Endothelial cell of hepatic sinusoid (primary cell): ENCODE results near the gene OSGEP.

Experiments used
- in situ Hi-C: cut with HindIII; loops from 2 replicates; pipeline ENCODE4 v1.10.0; 2017; ENCODE audit warnings: low sequenced_read_pairs

OSGEP gene

GRCh38 chr14:20434701-20435581 lies 19.7 kb downstream of the OSGEP start:
- in situ Hi-C loops, result no loop called here

GRCh38 chr14:20429801-20430669 lies 24.6 kb downstream of the OSGEP start:
- in situ Hi-C loops, result loop anchor here (5.0 kb wide), 1 partner anchor 32 kb away; the partner anchor contains the start of gene PIP4P1

DNA sequence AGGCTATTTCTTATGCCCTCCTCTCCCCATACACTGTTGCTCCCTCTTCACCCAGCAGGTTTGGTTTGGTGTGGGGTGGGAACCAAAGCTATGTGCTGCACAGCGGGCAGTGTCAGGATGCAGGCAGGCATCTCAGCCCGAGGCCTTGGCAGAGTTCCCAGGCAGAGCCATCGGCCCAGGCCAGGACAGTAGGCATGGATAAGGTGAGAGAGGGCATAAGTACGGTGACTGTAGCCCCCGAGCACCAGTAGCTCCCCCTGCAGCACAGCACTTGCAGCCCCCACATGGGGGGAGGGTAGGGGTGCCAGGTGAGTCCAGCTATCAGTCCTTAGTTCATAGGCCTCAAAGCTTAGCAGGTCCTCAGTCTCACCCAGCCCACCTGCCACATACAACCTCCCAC lies 25.8 kb downstream of the OSGEP start:
- in situ Hi-C loops, result loop anchor here (5.0 kb wide), 1 partner anchor 33 kb away; the partner anchor contains the start of gene PIP4P1

DNA sequence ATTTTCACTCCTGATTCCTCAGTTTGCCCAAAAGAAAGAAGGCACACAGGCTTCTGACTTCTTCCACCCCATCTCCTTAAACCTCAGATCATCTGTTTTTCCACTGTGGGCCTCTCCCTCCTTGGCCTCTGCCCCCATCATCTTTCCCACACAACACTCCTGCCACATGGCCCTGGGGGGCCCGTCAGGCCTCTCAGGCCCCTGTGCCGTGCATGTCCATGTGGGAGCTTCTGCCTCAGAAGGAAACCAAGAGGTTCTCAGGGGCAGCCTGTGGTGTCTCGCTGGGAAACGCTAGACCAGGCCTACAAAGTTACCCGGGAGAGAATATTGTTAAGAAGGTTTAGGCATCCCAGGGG lies 26.6 kb downstream of the OSGEP start:
- in situ Hi-C loops, result loop anchor here (5.0 kb wide), 1 partner anchor 34 kb away; the partner anchor contains the start of gene PIP4P1

- in situ Hi-C loops, result loop anchor here (5.0 kb wide), 1 partner anchor 35 kb away; the partner anchor contains the start of gene PIP4P1
These were observed 27.2 kb downstream of the OSGEP start for GRCh38 chr14:20427231-20428009.

GRCh38 chr14:20424851-20425250 lies 29.8 kb downstream of the OSGEP start:
- in situ Hi-C loops, result loop anchor here (5.0 kb wide), 1 partner anchor 37 kb away; the partner anchor contains the start of gene PIP4P1

GRCh38 chr14:20422886-20423285 lies 31.7 kb downstream of the OSGEP start:
- in situ Hi-C loops, result no loop called here

DNA sequence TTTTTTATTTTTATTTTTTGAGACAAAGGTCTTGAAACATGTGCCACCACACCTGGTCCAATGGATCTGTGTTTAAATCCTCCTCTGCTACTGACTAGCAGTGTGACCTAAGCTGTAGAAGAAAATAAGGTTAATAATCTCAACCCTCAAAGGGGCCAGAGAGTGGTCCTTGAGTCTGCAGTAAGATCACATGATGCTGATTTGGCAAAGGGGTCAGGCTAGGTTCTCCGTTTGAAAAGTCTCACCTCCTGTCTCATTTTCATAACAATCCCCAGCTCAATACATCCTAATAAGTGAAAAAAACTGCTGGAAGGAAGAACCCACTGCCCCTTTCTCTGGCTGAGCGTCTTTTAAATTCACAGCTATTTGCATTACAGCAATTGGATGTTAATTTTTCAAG lies 33.3 kb downstream of the OSGEP start:
- in situ Hi-C loops, result no loop called here

DNA sequence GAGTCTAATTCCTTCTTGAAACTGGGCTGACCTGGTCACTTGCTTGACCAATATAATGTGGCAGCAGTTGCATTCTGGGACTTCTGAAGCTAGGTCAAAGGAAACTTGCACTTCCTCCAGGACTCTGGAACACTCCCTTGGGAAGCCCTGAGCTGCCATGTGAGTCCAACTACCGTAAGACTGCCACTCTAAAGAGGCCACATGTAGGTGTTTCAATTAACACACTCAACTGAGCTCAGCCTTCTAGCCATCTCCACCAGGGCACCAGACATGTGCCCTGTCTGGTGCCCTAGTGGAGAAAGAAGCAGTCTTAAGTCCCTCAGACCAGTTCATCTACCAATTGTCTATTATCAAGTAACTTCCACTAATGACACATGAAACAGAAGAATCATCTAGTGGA lies 35.2 kb downstream of the OSGEP start:
- in situ Hi-C loops, result no loop called here

- in situ Hi-C loops, result no loop called here
These were observed 36.1 kb downstream of the OSGEP start for GRCh38 chr14:20418501-20418909.

- in situ Hi-C loops, result no loop called here
These were observed 37.1 kb downstream of the OSGEP start for GRCh38 chr14:20417250-20418186.

GRCh38 chr14:20416223-20416622 lies 38.4 kb downstream of the OSGEP start:
- in situ Hi-C loops, result no loop called here

- in situ Hi-C loops, result no loop called here
These were observed 38.8 kb downstream of the OSGEP start for GRCh38 chr14:20415782-20416206.

GRCh38 chr14:20413744-20414082 lies 40.9 kb downstream of the OSGEP start:
- in situ Hi-C loops, result no loop called here

- in situ Hi-C loops, result no loop called here
These were observed 41.5 kb downstream of the OSGEP start, which contains the start of gene TEP1 for GRCh38 chr14:20412876-20413743. TSS of gene TEP1 (minus strand) at chr14:20413501. CDS start at chr14:20408439, 5,062 bp downstream.

DNA sequence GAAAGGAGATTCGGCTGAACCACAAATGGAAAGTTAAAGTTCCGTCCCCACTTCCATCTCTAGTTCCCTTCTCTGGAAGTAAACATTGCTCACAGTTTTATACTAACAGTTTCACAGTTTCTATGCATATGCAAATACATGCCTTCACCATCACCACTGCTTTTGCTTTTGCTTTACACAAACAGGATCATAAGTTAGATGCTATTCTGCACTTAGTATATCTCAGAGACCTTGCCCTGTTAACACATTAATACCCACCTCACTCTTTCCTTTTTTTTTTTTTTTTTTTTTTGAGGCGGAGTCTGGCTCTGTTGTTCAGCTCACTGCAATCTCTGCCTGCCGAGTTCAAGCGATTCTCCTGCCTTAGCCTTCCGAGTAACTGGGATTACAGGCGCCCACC lies 42.2 kb downstream of the OSGEP start:
- in situ Hi-C loops, result no loop called here

DNA sequence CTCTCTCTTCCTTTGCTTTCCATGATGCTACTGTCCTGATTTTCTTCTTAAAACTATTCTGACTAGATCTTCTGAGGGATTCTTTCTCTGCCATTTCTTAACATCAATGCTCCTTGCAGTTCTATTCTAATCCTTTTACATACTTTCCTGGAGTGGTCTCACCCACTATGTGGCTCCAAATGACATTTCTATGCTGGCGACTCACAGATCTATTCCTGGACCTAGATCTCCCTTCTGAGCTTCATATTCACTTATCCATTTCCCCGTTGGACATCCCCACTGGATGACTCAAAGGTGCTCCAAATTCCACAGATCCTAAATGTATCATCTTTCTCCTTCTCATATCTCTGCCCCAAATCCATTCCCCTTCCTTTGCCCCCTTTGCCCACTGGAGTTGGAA lies 45.4 kb downstream of the OSGEP start:
- in situ Hi-C loops, result no loop called here

- in situ Hi-C loops, result no loop called here
These were observed 51.1 kb downstream of the OSGEP start for GRCh38 chr14:20403521-20403920.
